Right kidney (tissue), 9 donors: Measurements from ENCODE around the gene CXCR5.
"Not testable (repeated sequence)": the region's sequence is repeated elsewhere in the genome, so short reads cannot be mapped to it uniquely, and the experiment has no call there.

Source experiments
- DNase-seq: peaks from one replicate; pipeline ENCODE4 v3.0.0-alpha.2; 2016
- long read RNA-seq, 8 donors: transcript quantifications; one replicate each; lab custom pipeline, GENCODE V29; 2026

CXCR5 gene
- long read RNA-seq, donor 1, partial matches to known transcripts: 5 of 11 reads
- long read RNA-seq, donor 1, other reads (novel, unspliced or antisense): 6 of 11 reads
- long read RNA-seq, donor 2: 0 reads
- long read RNA-seq, donor 3, partial matches to known transcripts: 10 of 10 reads
- long read RNA-seq, donor 3, other reads (novel, unspliced or antisense): 0 of 10 reads
- long read RNA-seq, donor 4, partial matches to known transcripts: 37 of 46 reads
- long read RNA-seq, donor 4, other reads (novel, unspliced or antisense): 9 of 46 reads
- long read RNA-seq, donor 5: 0 reads
- long read RNA-seq, donor 6: 0 reads
- long read RNA-seq, donor 7, partial matches to known transcripts: 70 of 70 reads
- long read RNA-seq, donor 7, other reads (novel, unspliced or antisense): 0 of 70 reads
- long read RNA-seq, donor 8, partial matches to known transcripts: 5 of 5 reads
- long read RNA-seq, donor 8, other reads (novel, unspliced or antisense): 0 of 5 reads

GRCh38 chr11:118883368-118884071 is at the start of gene CXCR5:
TSS of gene CXCR5 (plus strand) at chr11:118883892. CDS start at chr11:118883942, 50 bp downstream.
- no peak for DNase-seq

DNA sequence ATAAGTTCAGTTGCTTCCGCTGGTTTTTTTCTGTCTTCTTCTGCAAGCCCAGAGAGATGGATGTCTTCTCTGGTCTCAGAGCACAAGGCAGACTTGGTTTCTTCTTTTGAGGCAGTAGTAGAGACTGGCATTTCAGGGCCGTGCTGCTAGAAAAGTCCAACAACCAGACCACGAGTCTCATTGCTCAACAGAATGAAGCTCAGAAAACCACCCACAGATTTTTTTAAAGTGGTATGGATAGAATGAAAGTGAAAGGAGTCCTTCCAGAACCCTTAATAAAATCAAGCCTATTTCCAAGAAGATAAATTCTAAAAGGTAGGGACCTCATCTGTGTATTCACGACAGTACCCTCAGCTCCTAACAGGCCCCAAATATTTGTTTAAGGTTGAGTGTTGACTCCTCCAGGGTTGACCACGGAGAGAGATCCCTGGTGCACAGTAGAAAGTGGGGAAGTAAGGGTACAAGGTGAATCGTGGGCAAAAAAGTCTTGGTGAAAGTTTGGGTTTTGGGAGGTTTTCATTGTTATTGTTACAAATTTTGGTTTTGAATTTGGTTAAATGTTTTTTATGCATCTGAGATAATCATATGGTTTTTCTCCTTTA is 49.2 kb upstream of the CXCR5 start:
- DNase-seq: no peak

DNA sequence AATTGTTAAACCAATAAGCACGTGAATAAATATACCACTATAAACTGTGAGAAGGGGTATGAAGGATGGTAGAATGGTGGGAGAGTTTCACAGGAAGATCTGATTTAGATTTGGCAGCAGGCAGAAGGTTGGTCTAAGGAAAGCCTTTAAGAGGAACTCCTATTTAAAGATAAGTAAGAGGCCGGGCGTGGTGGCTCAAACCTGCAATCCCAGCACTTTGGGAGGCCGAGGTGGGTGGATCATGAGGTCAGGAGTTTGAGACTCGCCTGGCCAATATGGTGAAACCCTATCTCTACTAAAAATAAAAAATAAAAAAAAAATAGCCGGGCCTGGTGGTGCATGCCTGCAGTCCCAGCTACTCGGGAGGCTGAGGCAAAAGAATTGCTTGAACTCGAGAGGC is 45.8 kb upstream of the CXCR5 start:
- no peak for DNase-seq

DNA sequence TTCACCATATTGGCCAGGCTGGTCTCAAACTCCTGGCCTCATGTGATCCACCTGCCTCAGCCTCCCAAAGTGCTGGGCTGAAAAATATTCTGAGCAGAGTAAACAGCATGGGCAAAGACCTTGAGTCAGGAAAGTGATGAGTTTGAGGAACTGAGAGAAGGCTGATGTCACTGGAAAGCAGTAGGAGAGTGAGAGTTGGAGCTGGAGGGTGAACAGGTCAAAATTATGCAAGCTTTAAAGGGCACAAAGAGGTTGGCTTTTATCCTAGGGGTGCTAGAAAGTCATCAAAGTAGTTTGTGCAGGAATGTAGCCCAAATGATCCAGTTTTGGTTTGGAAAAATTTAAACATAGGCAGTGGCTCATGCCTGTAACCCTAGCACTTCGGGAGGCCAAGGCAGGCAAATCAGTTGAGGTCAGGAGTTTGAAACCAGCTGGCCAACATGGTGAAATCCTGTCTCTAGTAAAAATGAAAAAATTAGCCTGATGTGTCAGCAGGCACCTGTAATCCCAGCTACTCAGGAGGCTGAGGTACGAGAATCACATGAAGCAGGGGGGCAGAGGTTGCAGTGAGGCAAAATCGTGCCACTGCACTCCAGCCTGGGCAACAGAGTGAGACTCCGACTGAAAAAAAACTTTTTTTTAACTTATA is 44.7 kb upstream of the CXCR5 start:
- no peak for DNase-seq

DNA sequence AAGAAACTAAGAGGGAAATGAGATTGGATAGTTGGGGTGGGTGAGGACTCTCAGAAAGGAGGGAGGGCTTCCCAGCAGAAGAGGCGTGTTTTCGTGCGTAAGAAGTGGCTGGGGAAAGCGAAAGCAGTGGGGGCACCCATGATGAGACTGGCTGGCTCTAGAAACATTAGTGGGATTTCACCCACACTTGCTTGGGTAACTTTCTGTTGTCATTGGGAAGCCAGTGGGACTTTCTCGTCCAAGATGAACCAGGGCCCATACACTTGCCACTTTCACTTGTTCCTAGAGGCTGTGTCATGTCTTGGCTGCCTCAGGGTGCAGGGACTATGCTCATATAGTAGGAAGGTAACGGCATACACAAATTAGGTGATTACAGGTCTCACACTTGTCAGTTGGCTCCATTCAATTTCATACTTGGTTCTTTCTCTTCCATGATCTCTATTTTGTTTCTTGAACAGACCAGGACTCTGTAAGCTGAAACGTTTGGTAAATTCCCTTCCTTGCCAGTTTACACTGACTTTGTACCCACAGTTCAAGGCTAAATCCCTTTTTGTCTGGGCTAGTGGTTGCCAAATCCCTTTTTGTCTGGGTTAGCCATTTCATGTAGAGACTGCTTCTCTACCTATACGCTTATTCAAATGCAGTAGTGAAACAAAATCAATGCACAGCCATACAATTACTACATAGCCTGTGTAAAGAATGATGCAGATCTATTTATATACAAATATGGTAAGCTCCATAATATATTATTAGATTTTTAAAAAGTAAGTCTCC is 42.0 kb upstream of the CXCR5 start:
- no peak for DNase-seq

DNA sequence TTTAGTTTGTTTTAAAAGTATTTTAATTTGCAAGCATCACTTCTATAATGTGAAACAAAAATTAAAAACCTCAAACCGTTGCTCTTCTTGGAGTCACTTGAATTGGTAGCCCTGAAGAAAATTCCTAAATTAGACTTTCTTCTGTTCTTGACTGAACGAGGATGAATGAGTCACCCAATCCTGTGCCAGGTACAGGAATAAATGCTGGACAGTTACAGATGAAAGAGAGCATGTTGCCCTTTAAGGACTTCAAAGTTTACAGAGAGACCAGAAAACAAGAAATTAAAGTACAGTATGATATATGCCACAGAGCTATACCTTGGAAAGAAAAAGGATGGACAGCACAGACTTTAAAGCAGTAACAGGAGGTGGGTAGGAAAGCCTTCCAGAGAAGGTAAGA is 41.3 kb upstream of the CXCR5 start:
- no peak for DNase-seq

GRCh38 chr11:118842843-118843242 is 40.8 kb upstream of the CXCR5 start:
- DNase-seq: not testable (repeated sequence)

- no peak for DNase-seq
These were observed 40.1 kb upstream of the CXCR5 start for GRCh38 chr11:118843565-118843964.

DNA sequence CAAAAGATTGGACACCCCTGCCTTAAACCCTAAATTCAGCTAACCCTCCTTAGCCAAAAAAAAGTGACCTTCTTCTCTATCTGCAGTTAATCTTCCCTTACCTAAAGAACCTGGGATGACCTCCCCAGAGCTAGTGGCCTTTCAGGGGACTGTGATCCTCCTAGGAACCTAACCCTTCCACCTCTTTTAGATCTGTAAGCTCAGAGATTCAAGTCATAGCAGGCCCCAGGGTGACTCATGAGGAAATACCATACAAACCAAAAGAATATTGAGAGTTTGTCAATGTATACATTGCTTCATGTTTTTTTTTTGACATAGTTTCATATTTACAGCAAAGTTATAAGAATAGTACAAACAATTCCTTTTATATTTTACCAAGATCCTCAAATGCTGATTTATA is 38.3 kb upstream of the CXCR5 start:
- no peak for DNase-seq

GRCh38 chr11:118846181-118846935 is 37.3 kb upstream of the CXCR5 start:
- no peak for DNase-seq

- no peak for DNase-seq
These were observed 33.9 kb upstream of the CXCR5 start for GRCh38 chr11:118849825-118850224.

- DNase-seq: no peak
These were observed 31.7 kb upstream of the CXCR5 start for GRCh38 chr11:118851970-118852369.

- no peak for DNase-seq
These were observed 30.0 kb upstream of the CXCR5 start for GRCh38 chr11:118853678-118854077.

DNA sequence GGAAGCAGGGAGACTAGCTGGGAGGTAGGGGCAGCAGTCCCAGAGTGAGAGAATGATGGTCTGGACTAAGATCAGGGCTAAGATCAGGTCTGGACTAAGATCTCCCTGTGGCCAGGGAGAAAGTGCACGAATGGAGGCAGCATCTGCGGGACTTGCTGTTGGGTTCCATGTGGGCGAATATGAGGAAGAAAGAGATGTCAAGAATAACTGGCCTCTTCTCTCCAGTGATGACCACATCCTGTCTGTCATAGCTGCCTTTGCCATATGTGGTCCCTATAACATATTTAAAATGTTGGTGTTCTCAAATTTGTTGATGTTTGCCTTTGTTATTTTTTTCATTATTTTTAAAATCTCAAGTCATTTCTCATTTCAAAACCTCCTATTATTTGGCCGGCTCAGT is 27.4 kb upstream of the CXCR5 start:
- no peak for DNase-seq

GRCh38 chr11:118857385-118857784 is 26.3 kb upstream of the CXCR5 start:
- no peak for DNase-seq

- DNase-seq: no peak
These were observed 23.7 kb upstream of the CXCR5 start for GRCh38 chr11:118859973-118860372.

DNA sequence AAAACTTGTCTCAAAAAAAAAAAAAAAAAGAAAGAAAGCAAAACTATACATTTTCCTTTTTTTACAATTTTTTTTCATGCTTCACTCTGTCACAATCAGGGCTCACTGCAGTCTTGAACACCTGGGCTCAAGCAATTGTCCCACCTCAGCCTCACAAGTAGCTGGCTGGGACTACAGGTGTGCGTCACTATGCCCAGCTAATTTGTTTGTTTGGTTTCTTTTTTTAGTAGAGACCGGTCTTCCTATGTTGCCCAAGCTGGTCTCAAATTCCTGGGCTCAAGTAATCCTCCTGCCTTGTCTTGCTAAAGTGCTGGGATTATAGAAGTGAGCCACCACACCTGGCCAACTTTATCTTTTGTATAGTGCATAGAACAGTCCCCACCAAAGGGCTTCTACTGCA is 15.0 kb upstream of the CXCR5 start:
- no peak for DNase-seq

- DNase-seq: peak; percentile 80
These were observed 13.0 kb upstream of the CXCR5 start for GRCh38 chr11:118870396-118871343.

DNA sequence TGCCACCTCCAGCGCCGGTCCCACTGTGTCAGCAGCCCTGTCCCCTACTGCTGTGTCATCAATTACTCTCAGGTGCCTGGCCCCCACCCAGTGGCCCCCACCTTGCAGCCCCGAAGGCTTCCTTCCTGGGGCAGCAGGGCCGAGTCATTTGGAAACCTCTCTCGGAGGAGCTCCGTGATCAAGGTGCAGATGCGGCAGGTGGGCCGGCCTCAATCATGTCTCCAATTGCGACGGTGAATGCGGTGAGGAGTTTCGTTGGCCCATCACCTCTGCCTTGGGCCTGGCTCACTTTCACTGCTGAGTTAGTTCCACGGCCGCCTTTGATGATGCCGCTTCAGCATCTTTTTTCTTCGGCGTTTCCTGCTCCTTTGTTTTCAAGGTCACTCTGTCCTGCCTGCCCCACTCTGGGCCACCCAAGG is 11.3 kb upstream of the CXCR5 start:
- no peak for DNase-seq

DNA sequence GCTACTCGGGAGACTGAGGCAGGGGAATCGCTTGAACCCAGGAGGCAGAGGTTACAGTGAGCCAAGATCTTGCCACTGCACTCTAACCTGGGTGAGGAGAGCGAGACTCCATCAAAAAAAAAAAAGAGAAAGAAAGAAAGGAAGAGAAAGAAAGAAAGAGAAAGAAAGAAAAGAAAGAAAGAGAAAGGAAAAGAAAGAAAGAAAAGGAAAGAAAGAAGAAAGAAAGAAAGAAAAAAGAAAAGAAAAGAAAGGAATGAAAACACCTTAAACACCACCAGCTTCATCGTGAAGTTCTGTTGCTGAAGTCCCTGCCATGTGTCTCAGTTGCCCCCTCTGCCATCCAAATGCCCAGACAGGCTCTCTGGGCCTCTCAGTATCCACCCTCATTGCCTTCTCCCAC is 9.9 kb upstream of the CXCR5 start:
- no peak for DNase-seq
